ENCODE measurements around the gene GNA14.

The GNA14 gene

DNA sequence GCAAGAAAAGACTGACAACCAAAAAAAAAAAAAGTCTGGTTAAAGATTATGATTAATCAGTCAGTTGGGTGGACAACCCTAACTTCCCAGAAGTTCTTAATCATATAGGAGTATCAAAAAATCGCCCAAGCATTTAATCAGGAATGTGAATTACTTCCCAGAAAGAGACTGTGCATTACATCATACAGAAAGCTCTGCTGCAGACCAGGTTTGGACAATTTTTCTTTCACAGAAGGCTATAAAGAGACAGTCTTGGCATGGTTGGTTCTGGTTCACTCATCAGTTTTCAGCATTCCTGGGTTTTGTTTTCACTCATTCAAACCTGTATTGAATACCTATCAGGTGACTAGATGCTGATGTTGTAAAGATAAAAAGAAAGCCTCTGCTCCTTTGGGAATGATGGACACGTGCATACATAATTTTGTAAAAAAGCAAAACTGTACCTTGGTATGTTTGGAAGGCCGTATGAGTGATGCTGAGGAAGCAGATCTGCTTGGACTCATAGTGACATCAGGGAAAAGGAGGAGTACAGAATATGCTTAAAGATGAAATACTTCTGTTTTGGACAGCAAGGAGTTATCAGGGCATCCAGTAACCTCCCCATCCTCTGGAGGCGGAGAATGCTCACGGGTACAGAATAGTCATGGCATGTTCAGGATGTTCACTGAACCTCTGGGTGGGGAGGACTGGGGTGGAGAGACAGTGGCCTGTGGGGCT is 178.4 kb downstream of the GNA14 start:
- no peak overlapping the region for H3K4me3 ChIP-seq (ENCODE audit: low read depth, low read length)
- ChIA-PET POLR2A (no interaction called here), CTCF (interaction anchor here (1.1 to 5.2 kb wide), 3 partner anchors 11 to 18 kb away, joined by 3 to 59 read pairs (median 6); no protein-coding TSS in a partner anchor)
- H3K36me3 ChIP-seq (ENCODE audit: control insufficient read depth in 2 of 2, insufficient read depth in 1 of 2, low read length in 2 of 2) = no peaks in the 10 kb centered on the region
- H3K27ac ChIP-seq (ENCODE audit: extremely low read depth, low read depth, low read length) = no peak overlapping the region
- no peaks in the 10 kb centered on the region for H3K4me1 ChIP-seq (ENCODE audit: control insufficient read depth, insufficient read depth, low read length)
- no peaks in the 10 kb centered on the region for H3K9me3 ChIP-seq (ENCODE audit: control insufficient read depth, insufficient read depth, low read depth, low read length)
- no peak for TF ChIP-seq ZNF211 (tag by site-specific recombination; IDR thresholded peaks at IDR 0.05; ENCODE audit: low read depth)
- no peak for TF ChIP-seq ZNF571 (tag by site-specific recombination; IDR thresholded peaks at IDR 0.05)
- TF ChIP-seq, protein P1, sequence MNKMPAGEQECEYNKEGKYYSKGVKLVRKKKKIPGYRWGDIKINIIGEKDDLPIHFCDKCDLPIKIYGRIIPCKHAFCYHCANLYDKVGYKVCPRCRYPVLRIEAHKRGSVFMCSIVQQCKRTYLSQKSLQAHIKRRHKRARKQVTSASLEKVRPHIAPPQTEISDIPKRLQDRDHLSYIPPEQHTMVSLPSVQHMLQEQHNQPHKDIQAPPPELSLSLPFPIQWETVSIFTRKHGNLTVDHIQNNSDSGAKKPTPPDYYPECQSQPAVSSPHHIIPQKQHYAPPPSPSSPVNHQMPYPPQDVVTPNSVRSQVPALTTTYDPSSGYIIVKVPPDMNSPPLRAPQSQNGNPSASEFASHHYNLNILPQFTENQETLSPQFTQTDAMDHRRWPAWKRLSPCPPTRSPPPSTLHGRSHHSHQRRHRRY (tag by site-specific recombination; IDR thresholded peaks at IDR 0.05) = no peak
- no peak for TF ChIP-seq YY2 (tag by site-specific recombination; IDR thresholded peaks at IDR 0.05)

DNA sequence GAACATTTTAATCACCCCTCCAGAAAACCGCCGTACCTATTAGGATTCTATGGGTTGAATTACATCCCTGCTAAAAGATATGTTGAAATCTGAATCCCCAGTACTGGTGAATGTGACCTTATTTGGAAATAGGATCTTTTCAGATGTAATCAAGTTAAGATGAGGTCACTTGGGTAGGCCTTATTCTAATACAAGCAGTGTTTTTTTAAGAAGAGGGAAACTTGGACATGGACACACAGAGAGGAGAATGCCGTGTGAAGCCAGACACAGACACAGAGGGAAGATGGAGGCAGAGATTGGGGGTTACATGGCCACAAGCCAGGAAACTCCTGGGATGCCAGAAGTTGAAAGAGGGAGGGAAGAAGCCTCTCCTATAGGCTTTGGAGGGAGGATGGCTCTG is 183.5 kb downstream of the GNA14 start:
- Histone ChIP-seq H3K4me1 (ENCODE audit: control insufficient read depth, insufficient read depth, low read length) (no peaks in the 10 kb centered on the region), H3K9me3 (ENCODE audit: control insufficient read depth, insufficient read depth, low read depth, low read length) (no peaks in the 10 kb centered on the region), H3K36me3 (ENCODE audit: control insufficient read depth in 2 of 2, insufficient read depth in 1 of 2, low read length in 2 of 2) (no peaks in the 10 kb centered on the region), H3K4me3 (ENCODE audit: low read depth, low read length) (no peak overlapping the region), H3K27ac (ENCODE audit: extremely low read depth, low read depth, low read length) (no peak overlapping the region)
- POLR2A ChIA-PET = no interaction called here
- TF ChIP-seq ZXDB (tag by site-specific recombination; IDR thresholded peaks at IDR 0.05) = no peak
- no peak for TF ChIP-seq GLIS1 (tag by site-specific recombination; IDR thresholded peaks at IDR 0.05)
- CTCF ChIA-PET = interaction anchor here (1.9 to 5.2 kb wide), 2 partner anchors 8 to 31 kb away, joined by 4 to 59 read pairs; no protein-coding TSS in a partner anchor

DNA sequence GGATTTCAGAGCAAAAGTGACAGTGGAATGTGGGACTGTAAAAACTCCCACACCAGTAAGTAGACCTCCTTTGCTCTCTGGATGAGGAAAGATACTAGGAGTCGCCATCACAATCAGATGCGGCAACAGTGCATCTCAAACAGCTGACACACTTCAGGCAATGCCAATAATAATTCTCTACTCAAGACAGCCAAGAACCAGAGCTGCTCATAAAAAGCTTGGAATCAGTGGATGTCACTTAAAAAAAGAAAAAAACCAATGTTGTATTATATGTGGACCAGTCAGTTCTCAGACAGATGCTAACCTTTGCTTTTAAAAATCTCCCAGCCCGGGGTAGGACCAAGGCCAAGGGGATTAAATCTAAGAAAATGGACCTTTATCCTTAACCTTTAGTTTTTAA is 185.0 kb downstream of the GNA14 start:
- H3K4me3 ChIP-seq (ENCODE audit: low read depth, low read length) = no peak overlapping the region
- H3K4me1 ChIP-seq (ENCODE audit: control insufficient read depth, insufficient read depth, low read length) = no peaks in the 10 kb centered on the region
- ChIA-PET POLR2A (no interaction called here), CTCF (interaction anchor here (1.0 to 1.9 kb wide), 4 partner anchors 9 to 30 kb away, joined by 3 to 5 read pairs (median 4); no protein-coding TSS in a partner anchor)
- H3K27ac ChIP-seq (ENCODE audit: extremely low read depth, low read depth, low read length) = no peak overlapping the region
- no peaks in the 10 kb centered on the region for H3K36me3 ChIP-seq (ENCODE audit: control insufficient read depth in 2 of 2, insufficient read depth in 1 of 2, low read length in 2 of 2)
- no peak for TF ChIP-seq SP2 (tag by site-specific recombination; IDR thresholded peaks at IDR 0.05)
- TF ChIP-seq FEZF1 (tag by site-specific recombination; IDR thresholded peaks at IDR 0.05) = no peak
- no peak for TF ChIP-seq ZNF239 (tag by site-specific recombination; IDR thresholded peaks at IDR 0.05)
- no peak for TF ChIP-seq YY2 (tag by site-specific recombination; IDR thresholded peaks at IDR 0.05)
- TF ChIP-seq ZFP69B (tag by site-specific recombination; IDR thresholded peaks at IDR 0.05) = no peak
- TF ChIP-seq MYNN (tag by site-specific recombination; IDR thresholded peaks at IDR 0.05; ENCODE audit: borderline replicate concordance) = no peak
- no peak for TF ChIP-seq ZNF677 (tag by site-specific recombination; IDR thresholded peaks at IDR 0.05)
- no peak for TF ChIP-seq ZNF138 (tag by site-specific recombination; IDR thresholded peaks at IDR 0.05; ENCODE audit: borderline replicate concordance)
- no peak for TF ChIP-seq ZNF670 (tag by site-specific recombination; IDR thresholded peaks at IDR 0.05; ENCODE audit: low read depth)
- TF ChIP-seq ZNF555 (tag by site-specific recombination; conservative IDR thresholded peaks at IDR 0.05) = no peak
- H3K9me3 ChIP-seq (ENCODE audit: control insufficient read depth, insufficient read depth, low read depth, low read length) = no peaks in the 10 kb centered on the region

DNA sequence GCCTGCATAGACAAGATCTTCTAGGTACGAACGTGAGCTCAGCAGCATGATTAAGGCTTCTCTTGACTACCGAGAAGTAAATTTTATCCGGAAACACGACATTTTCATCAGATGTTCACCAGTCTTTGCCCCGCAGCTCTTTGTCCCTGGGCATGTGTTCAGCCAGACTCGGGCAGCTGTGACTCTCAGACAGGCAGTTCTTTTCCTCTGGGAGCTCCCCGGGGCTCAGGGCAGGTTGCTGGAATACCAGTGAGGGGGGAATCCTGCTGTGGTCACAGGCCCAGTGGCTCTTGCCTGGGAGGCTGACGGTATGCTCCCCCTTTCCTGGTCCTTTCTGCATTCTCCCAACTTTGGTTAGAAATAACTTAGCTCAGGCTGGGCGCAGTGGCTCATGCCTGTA is 186.1 kb downstream of the GNA14 start:
- POLR2A ChIA-PET = no interaction called here
- CTCF ChIA-PET = interaction anchor here (0.7 to 4.0 kb wide), 4 partner anchors 8 to 289 kb away, joined by 3 to 12 read pairs (median 4); no protein-coding TSS in a partner anchor
- Histone ChIP-seq H3K36me3 (ENCODE audit: control insufficient read depth in 2 of 2, insufficient read depth in 1 of 2, low read length in 2 of 2) (no peaks in the 10 kb centered on the region), H3K27ac (ENCODE audit: extremely low read depth, low read depth, low read length) (no peak overlapping the region), H3K4me1 (ENCODE audit: control insufficient read depth, insufficient read depth, low read length) (no peaks in the 10 kb centered on the region), H3K4me3 (ENCODE audit: low read depth, low read length) (no peak overlapping the region), H3K9me3 (ENCODE audit: control insufficient read depth, insufficient read depth, low read depth, low read length) (no peaks in the 10 kb centered on the region)
- TF ChIP-seq SP2 (tag by site-specific recombination; IDR thresholded peaks at IDR 0.05) (no peak), ZNF621 (tag by site-specific recombination; IDR thresholded peaks at IDR 0.05) (no peak), GLI4 (tag by site-specific recombination; IDR thresholded peaks at IDR 0.05) (no peak), ZNF514 (tag by site-specific recombination; IDR thresholded peaks at IDR 0.05) (no peak), ZNF366 (tag by site-specific recombination; conservative IDR thresholded peaks at IDR 0.05) (no peak), SCRT1 (tag by site-specific recombination; IDR thresholded peaks at IDR 0.05; ENCODE audit: borderline replicate concordance) (no peak), ZNF76 (tag by site-specific recombination; IDR thresholded peaks at IDR 0.05; ENCODE audit: borderline replicate concordance, low read depth) (no peak), OSR2 (tag by site-specific recombination; IDR thresholded peaks at IDR 0.05) (no peak), ZNF791 (tag by site-specific recombination; IDR thresholded peaks at IDR 0.05) (no peak), ZNF24 (tag by site-specific recombination; IDR thresholded peaks at IDR 0.05) (no peak)
- TF ChIP-seq, protein P2, sequence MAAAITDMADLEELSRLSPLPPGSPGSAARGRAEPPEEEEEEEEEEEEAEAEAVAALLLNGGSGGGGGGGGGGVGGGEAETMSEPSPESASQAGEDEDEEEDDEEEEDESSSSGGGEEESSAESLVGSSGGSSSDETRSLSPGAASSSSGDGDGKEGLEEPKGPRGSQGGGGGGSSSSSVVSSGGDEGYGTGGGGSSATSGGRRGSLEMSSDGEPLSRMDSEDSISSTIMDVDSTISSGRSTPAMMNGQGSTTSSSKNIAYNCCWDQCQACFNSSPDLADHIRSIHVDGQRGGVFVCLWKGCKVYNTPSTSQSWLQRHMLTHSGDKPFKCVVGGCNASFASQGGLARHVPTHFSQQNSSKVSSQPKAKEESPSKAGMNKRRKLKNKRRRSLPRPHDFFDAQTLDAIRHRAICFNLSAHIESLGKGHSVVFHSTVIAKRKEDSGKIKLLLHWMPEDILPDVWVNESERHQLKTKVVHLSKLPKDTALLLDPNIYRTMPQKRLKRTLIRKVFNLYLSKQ (tag by site-specific recombination; IDR thresholded peaks at IDR 0.05; ENCODE audit: borderline replicate concordance) = no peak
- TF ChIP-seq, protein P3, sequence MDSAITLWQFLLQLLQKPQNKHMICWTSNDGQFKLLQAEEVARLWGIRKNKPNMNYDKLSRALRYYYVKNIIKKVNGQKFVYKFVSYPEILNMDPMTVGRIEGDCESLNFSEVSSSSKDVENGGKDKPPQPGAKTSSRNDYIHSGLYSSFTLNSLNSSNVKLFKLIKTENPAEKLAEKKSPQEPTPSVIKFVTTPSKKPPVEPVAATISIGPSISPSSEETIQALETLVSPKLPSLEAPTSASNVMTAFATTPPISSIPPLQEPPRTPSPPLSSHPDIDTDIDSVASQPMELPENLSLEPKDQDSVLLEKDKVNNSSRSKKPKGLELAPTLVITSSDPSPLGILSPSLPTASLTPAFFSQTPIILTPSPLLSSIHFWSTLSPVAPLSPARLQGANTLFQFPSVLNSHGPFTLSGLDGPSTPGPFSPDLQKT (IDR thresholded peaks at IDR 0.05; ENCODE audit: borderline replicate concordance, low read depth, low read length) = no peak
